ENCODE results near the gene MGAM2. TPM values are rescaled to one million over a fixed set of nuclear protein-coding genes. Genes with fewer than 3 reads are reported as not detected.

Gene MGAM2
- total RNA-seq, 1 experiment from 2014 or later: 0.10 TPM

GRCh38 chr7:142066536-142066935 lies 45.0 kb upstream of the MGAM2 start:
- Histone ChIP-seq H3K4me3 (ENCODE audit: low read depth in 2 of 2, low read length in 2 of 2) (no peak overlapping the region), H3K4me1 (ENCODE audit: control insufficient read depth, insufficient read depth, low read length) (no peaks in the 10 kb centered on the region), H3K9me3 (ENCODE audit: control insufficient read depth, insufficient read depth, low read depth, low read length) (no peaks in the 10 kb centered on the region), H3K27me3 (ENCODE audit: control insufficient read depth, insufficient read depth, low read length) (no peaks in the 10 kb centered on the region), H3K27ac (ENCODE audit: low read length) (no peak overlapping the region), H3K36me3 (ENCODE audit: control insufficient read depth, insufficient read depth, low read length) (no peaks in the 10 kb centered on the region)
- ChIA-PET CTCF (no interaction called here), POLR2A (no interaction called here)
- no peak for TF ChIP-seq SIN3A (IDR thresholded peaks at IDR 0.05; ENCODE audit: borderline replicate concordance, insufficient read depth, low read depth, low read length)
- no peak for TF ChIP-seq REST (IDR thresholded peaks at IDR 0.05; ENCODE audit: insufficient read depth in 1 of 2, low read depth in 2 of 2, low read length in 1 of 2)
- TF ChIP-seq CTCF (IDR thresholded peaks at IDR 0.05): no peak
- TF ChIP-seq TCF7L2 (IDR thresholded peaks at IDR 0.05; ENCODE audit: low read depth, low read length): no peak
- no peak for TF ChIP-seq POLR2AphosphoS5 (IDR thresholded peaks at IDR 0.05; ENCODE audit: low read depth, low read length)
- no peak for ATAC-seq
- BruUV-seq (replicated peaks): no TSS peak
- in situ Hi-C loops (cut with HindIII; ENCODE audit: low pct_unique_long_range_greater_than_20kb, low sequenced_read_pairs): no loop called here
- DNase-seq (ENCODE audit: low read depth, low spot score): no peak
- intact Hi-C loops (cut with micrococcal nuclease; ENCODE audit: unreplicated experiment): no loop called here

GRCh38 chr7:142077762-142078161 lies 33.8 kb upstream of the MGAM2 start:
- no peaks in the 10 kb centered on the region for H3K27me3 ChIP-seq (ENCODE audit: control insufficient read depth, insufficient read depth, low read length)
- CTCF ChIA-PET: no interaction called here

More at GRCh38 chr7:142077762-142078161, 33.8 kb upstream of the MGAM2 start:
- TF ChIP-seq TCF7L2 (IDR thresholded peaks at IDR 0.05; ENCODE audit: low read depth, low read length) (no peak), SIN3A (IDR thresholded peaks at IDR 0.05; ENCODE audit: borderline replicate concordance, insufficient read depth, low read depth, low read length) (no peak), CTCF (IDR thresholded peaks at IDR 0.05) (no peak), POLR2AphosphoS5 (IDR thresholded peaks at IDR 0.05; ENCODE audit: low read depth, low read length) (no peak), REST (IDR thresholded peaks at IDR 0.05; ENCODE audit: insufficient read depth in 1 of 2, low read depth in 2 of 2, low read length in 1 of 2) (no peak)
- no peaks in the 10 kb centered on the region for H3K36me3 ChIP-seq (ENCODE audit: control insufficient read depth, insufficient read depth, low read length)
- BruUV-seq (replicated peaks): no TSS peak
- H3K27ac ChIP-seq (ENCODE audit: low read length): no peak overlapping the region
- in situ Hi-C loops (cut with HindIII; ENCODE audit: low pct_unique_long_range_greater_than_20kb, low sequenced_read_pairs) (no loop called here), intact Hi-C loops (cut with micrococcal nuclease; ENCODE audit: unreplicated experiment) (no loop called here)
- no peaks in the 10 kb centered on the region for H3K4me1 ChIP-seq (ENCODE audit: control insufficient read depth, insufficient read depth, low read length)
- DNase-seq (ENCODE audit: low read depth, low spot score): no peak
- H3K4me3 ChIP-seq (ENCODE audit: low read depth in 2 of 2, low read length in 2 of 2): no peak overlapping the region
- POLR2A ChIA-PET: no interaction called here
- no peaks in the 10 kb centered on the region for H3K9me3 ChIP-seq (ENCODE audit: control insufficient read depth, insufficient read depth, low read depth, low read length)
- ATAC-seq: no peak

All from Panc1 (cell line).